ENCODE measurements around the gene MYLK4.

- TF ChIP-seq CTCF (IDR thresholded peaks at IDR 0.05; ENCODE audit: insufficient read depth, low read depth, low read length) (no peak), EZH2 (IDR thresholded peaks at IDR 0.05; ENCODE audit: insufficient read depth, low read length) (no peak)
Measured at GRCh38 chr6:2667617-2668016, 83.1 kb downstream of the MYLK4 start.

Data from astrocyte (in vitro differentiated cells and primary cell).